Neuronal stem cell (in vitro differentiated cells): ENCODE results near the gene KLF11.

Source experiments
- DNase-seq: peaks from one replicate; pipeline ENCODE4 v3.0.0-alpha.2; 2013; ENCODE audit warnings: low spot score
- H2AFZ ChIP-seq: one replicate; pipeline ENCODE4 v1.6.1; 2013; ENCODE audit warnings: mild to moderate bottlenecking, low read length, inconsistent platforms
- H2AK5ac ChIP-seq: 2 replicates; pipeline ENCODE4 v1.6.1; 2013; ENCODE audit warnings: low read depth, mild to moderate bottlenecking, inconsistent platforms, low read length, moderate library complexity, mixed read lengths
- H2BK120ac ChIP-seq: 2 replicates; pipeline ENCODE4 v1.6.1; 2013; ENCODE audit warnings: low read depth, mild to moderate bottlenecking, inconsistent platforms, low read length, moderate library complexity, mixed read lengths
- H2BK12ac ChIP-seq: one replicate; pipeline ENCODE4 v1.6.1; 2013; ENCODE audit warnings: low read length, inconsistent platforms
- H2BK15ac ChIP-seq: 2 replicates; pipeline ENCODE4 v1.6.1; 2013; ENCODE audit warnings: mild to moderate bottlenecking, low read length, inconsistent platforms, mixed read lengths
- H2BK5ac ChIP-seq: one replicate; pipeline ENCODE4 v1.6.1; 2013; ENCODE audit warnings: inconsistent platforms, mild to moderate bottlenecking, low read length, moderate library complexity
- H3K14ac ChIP-seq: one replicate; pipeline ENCODE4 v1.6.1; 2013; ENCODE audit warnings: low read length, inconsistent platforms
- H3K18ac ChIP-seq: 2 replicates; pipeline ENCODE4 v1.6.1; 2013; ENCODE audit warnings: low read length, inconsistent platforms
- H3K23ac ChIP-seq: 2 replicates; pipeline ENCODE4 v1.6.1; 2013; ENCODE audit warnings: low read depth, mild to moderate bottlenecking, mixed read lengths, low read length, inconsistent platforms; ENCODE audit not compliant: poor library complexity
- H3K27ac ChIP-seq: replicated peaks from 3 replicates; pipeline ENCODE4 v1.5.1; 2013; ENCODE audit warnings: low read length, inconsistent platforms
- H3K27me3 ChIP-seq, 3 experiments: 2 replicates each; pipeline ENCODE4 v1.6.1; 2013; ENCODE audit warnings: low read length in 3 of 3, mild to moderate bottlenecking in 2 of 3, inconsistent platforms in 1 of 3, low read depth in 1 of 3, mixed read lengths in 1 of 3, moderate library complexity in 1 of 3; ENCODE audit not compliant: control insufficient read depth in 3 of 3, insufficient read depth in 3 of 3
- H3K36me3 ChIP-seq, 2 donors: replicated peaks in 1 of 2; 2 replicates each; pipeline ENCODE4 v1.6.1; 2013; ENCODE audit warnings: low read length in 2 of 2; ENCODE audit not compliant: control insufficient read depth in 2 of 2, insufficient read depth in 2 of 2
- H3K4ac ChIP-seq: 2 replicates; pipeline ENCODE4 v1.6.1; 2013; ENCODE audit warnings: inconsistent platforms, mild to moderate bottlenecking, low read length, moderate library complexity
- H3K4me1 ChIP-seq, 2 donors: 1 replicate in 1 of 2; 2 replicates in 1 of 2; pipeline ENCODE4 v1.6.1; 2013; ENCODE audit warnings: low read length in 2 of 2, low read depth in 1 of 2; ENCODE audit not compliant: control insufficient read depth in 2 of 2, insufficient read depth in 1 of 2
- H3K4me2 ChIP-seq: one replicate; pipeline ENCODE4 v1.6.1; 2013; ENCODE audit warnings: mild to moderate bottlenecking, low read length, inconsistent platforms; ENCODE audit not compliant: insufficient read depth, poor library complexity, severe bottlenecking
- H3K4me3 ChIP-seq, 2 donors: 2 replicates each; pipeline ENCODE4 v1.5.1; 2013; ENCODE audit warnings: low read length in 2 of 2, mild to moderate bottlenecking in 2 of 2, inconsistent platforms in 1 of 2, moderate library complexity in 1 of 2
- H3K79me1 ChIP-seq: one replicate; pipeline ENCODE4 v1.6.1; 2013; ENCODE audit warnings: low read depth, mild to moderate bottlenecking, inconsistent platforms, low read length, moderate library complexity
- H3K9ac ChIP-seq: one replicate; pipeline ENCODE4 v1.6.1; 2013; ENCODE audit warnings: mild to moderate bottlenecking, low read depth, low read length, inconsistent platforms; ENCODE audit not compliant: poor library complexity
- H3K9me3 ChIP-seq, 2 donors: replicated peaks in 1 of 2; 2 replicates each; pipeline versions ENCODE3 to v1.6.1; 2013; ENCODE audit warnings: low read length in 2 of 2, mild to moderate bottlenecking in 2 of 2, inconsistent platforms in 1 of 2, low read depth in 1 of 2, mixed read lengths in 1 of 2, moderate library complexity in 1 of 2; ENCODE audit not compliant: control insufficient read depth in 2 of 2, insufficient read depth in 1 of 2
- H4K8ac ChIP-seq: one replicate; pipeline ENCODE4 v1.6.1; 2013; ENCODE audit warnings: low read depth, mild to moderate bottlenecking, inconsistent platforms, low read length, moderate library complexity
- H4K91ac ChIP-seq: one replicate; pipeline ENCODE4 v1.6.1; 2013; ENCODE audit warnings: low read length, low read depth, mild to moderate bottlenecking, inconsistent platforms; ENCODE audit not compliant: poor library complexity
- WGBS, 2 donors: extraction: QIAGEN DNeasy Blood & Tissue Kit; methylation state at CpG; one replicate each; pipeline ENCODE4 v1.1.7; 2013; ENCODE audit warnings: missing lambda C conversion rate in 2 of 2, mixed read lengths in 1 of 2; ENCODE audit not compliant: insufficient read length in 2 of 2, insufficient replicate concordance in 1 of 2; ENCODE audit errors: extremely low coverage in 2 of 2; 5-methylcytosine and 5-hydroxymethylcytosine counted together

KLF11 gene

GRCh38 chr2:10016802-10017258 lies 26.5 kb upstream of the KLF11 start:
- Histone ChIP-seq H3K14ac (no peak overlapping the region), H4K91ac (no peak overlapping the region), H3K9ac (no peak overlapping the region), H3K4me3 (no peak overlapping the region), H4K8ac (no peak overlapping the region), H3K23ac (no peak overlapping the region), H3K4ac (no peak overlapping the region), H2BK120ac (no peak overlapping the region), H3K27me3 (peaks cover 0 to 13% (median 0%) of the 10 kb centered on the region in 3 experiments), H2AFZ (no peak overlapping the region), H3K4me2 (no peak overlapping the region), H3K9me3 (peaks cover 3 to 4% of the 10 kb centered on the region in 2 donors), H3K36me3 (no peaks in the 10 kb centered on the region), H3K79me1 (peaks cover 9% of the 10 kb centered on the region), H2AK5ac (no peak overlapping the region), H2BK12ac (no peak overlapping the region), H3K18ac (peak overlapping the region; percentile 57), H2BK15ac (no peak overlapping the region), H3K27ac (no peak overlapping the region), H2BK5ac (no peak overlapping the region), H3K4me1 (no peaks in the 10 kb centered on the region)
- no peak for DNase-seq
- no CpG with 5 or more reads among the region's 8 CpGs for WGBS, 2 donors

GRCh38 chr2:10017313-10017941 lies 25.9 kb upstream of the KLF11 start:
- no CpG with 5 or more reads among the region's 5 CpGs for WGBS, 2 donors

GRCh38 chr2:10019174-10019573 lies 24.2 kb upstream of the KLF11 start:
- Histone ChIP-seq H3K27me3 (peaks cover 0 to 19% (median 0%) of the 10 kb centered on the region in 3 experiments), H4K91ac (no peak overlapping the region), H3K4me2 (no peak overlapping the region), H3K4ac (no peak overlapping the region), H2AK5ac (no peak overlapping the region), H2BK120ac (no peak overlapping the region), H2BK12ac (no peak overlapping the region), H3K9me3 (peaks cover 2 to 4% of the 10 kb centered on the region in 2 donors), H3K27ac (no peak overlapping the region), H3K9ac (no peak overlapping the region), H3K4me3 (peak overlapping the region in 1 of 2 donors; percentile 70), H3K18ac (no peak overlapping the region), H3K14ac (no peak overlapping the region), H2BK5ac (no peak overlapping the region), H3K79me1 (peaks cover 3% of the 10 kb centered on the region), H3K4me1 (no peaks in the 10 kb centered on the region), H3K23ac (no peak overlapping the region), H3K36me3 (no peaks in the 10 kb centered on the region), H4K8ac (no peak overlapping the region), H2AFZ (no peak overlapping the region), H2BK15ac (no peak overlapping the region)
- WGBS, 2 donors: no CpG with 5 or more reads among the region's 8 CpGs
- no peak for DNase-seq

More at GRCh38 chr2:10017313-10017941, 25.9 kb upstream of the KLF11 start:
- Histone ChIP-seq H2BK15ac (no peak overlapping the region), H3K36me3 (no peaks in the 10 kb centered on the region), H3K18ac (no peak overlapping the region), H3K4me1 (no peaks in the 10 kb centered on the region), H3K4ac (no peak overlapping the region), H3K27ac (no peak overlapping the region), H2AK5ac (no peak overlapping the region), H3K4me3 (no peak overlapping the region), H3K14ac (no peak overlapping the region), H2BK120ac (no peak overlapping the region), H4K8ac (no peak overlapping the region), H3K4me2 (no peak overlapping the region), H3K9ac (no peak overlapping the region), H2BK12ac (no peak overlapping the region), H3K79me1 (peaks cover 7% of the 10 kb centered on the region), H3K23ac (no peak overlapping the region), H4K91ac (no peak overlapping the region), H2BK5ac (no peak overlapping the region), H3K9me3 (peaks cover 3 to 4% of the 10 kb centered on the region in 2 donors), H2AFZ (no peak overlapping the region), H3K27me3 (peaks cover 0 to 19% (median 0%) of the 10 kb centered on the region in 3 experiments)
- no peak for DNase-seq

- no peak overlapping the region for H2AK5ac ChIP-seq
- H2BK120ac ChIP-seq: no peak overlapping the region
- peak overlapping the region in 1 of 2 donors; percentile 70 for H3K4me3 ChIP-seq
- H3K9ac ChIP-seq: no peak overlapping the region
- H4K91ac ChIP-seq: no peak overlapping the region
- DNase-seq: no peak
- H3K27me3 ChIP-seq: peaks cover 0 to 19% (median 0%) of the 10 kb centered on the region in 3 experiments
- peak overlapping the region; percentile 35 for H2BK12ac ChIP-seq
- H3K27ac ChIP-seq: no peak overlapping the region
- H4K8ac ChIP-seq: no peak overlapping the region
- peaks cover 2 to 4% of the 10 kb centered on the region in 2 donors for H3K9me3 ChIP-seq
- peak overlapping the region; percentile 11 for H3K4me2 ChIP-seq
- H2BK5ac ChIP-seq: no peak overlapping the region
- peak overlapping the region; percentile 31 for H2AFZ ChIP-seq
- H3K4ac ChIP-seq: no peak overlapping the region
- H3K23ac ChIP-seq: no peak overlapping the region
- H3K79me1 ChIP-seq: peaks cover 2% of the 10 kb centered on the region
- H3K14ac ChIP-seq: no peak overlapping the region
- H3K4me1 ChIP-seq: no peaks in the 10 kb centered on the region
- H3K18ac ChIP-seq: peak overlapping the region; percentile 76
- no CpG with 5 or more reads among the region's 27 CpGs for WGBS, 2 donors
- no peaks in the 10 kb centered on the region for H3K36me3 ChIP-seq
- peak overlapping the region; percentile 40 for H2BK15ac ChIP-seq
Measured at GRCh38 chr2:10019602-10020400, 23.5 kb upstream of the KLF11 start.
